Measurements from ENCODE around the gene CACFD1.

CACFD1 gene

GRCh38 chr9:133464638-133465037, 4.9 kb downstream of the CACFD1 start:
- no peak for DNase-seq (ENCODE audit: low read depth in 2 of 2)

- DNase-seq (ENCODE audit: low read depth in 2 of 2) = no peak
These were observed 6.2 kb downstream of the CACFD1 start for GRCh38 chr9:133465984-133466383.

DNA sequence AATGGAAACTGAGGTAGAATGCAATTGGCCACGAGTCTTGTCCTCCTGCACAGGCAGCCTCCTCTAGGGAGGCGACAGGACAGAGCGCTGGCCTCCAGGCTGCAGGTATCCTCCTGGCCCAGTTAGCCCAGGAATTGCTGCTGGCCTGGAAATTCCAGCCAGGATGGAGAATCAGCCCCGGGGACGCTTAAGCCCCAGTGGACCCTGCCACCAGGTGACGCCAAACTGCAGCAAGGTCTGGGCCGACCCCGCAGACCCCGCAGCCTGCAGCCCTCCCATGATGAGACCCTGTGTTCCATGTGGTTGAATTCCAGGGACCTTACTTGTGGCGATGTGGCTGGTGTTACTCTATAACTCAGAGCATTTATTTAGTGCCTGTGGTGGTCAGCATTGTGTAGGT, 7.3 kb downstream of the CACFD1 start:
- no peak for DNase-seq (ENCODE audit: low read depth in 2 of 2)

DNA sequence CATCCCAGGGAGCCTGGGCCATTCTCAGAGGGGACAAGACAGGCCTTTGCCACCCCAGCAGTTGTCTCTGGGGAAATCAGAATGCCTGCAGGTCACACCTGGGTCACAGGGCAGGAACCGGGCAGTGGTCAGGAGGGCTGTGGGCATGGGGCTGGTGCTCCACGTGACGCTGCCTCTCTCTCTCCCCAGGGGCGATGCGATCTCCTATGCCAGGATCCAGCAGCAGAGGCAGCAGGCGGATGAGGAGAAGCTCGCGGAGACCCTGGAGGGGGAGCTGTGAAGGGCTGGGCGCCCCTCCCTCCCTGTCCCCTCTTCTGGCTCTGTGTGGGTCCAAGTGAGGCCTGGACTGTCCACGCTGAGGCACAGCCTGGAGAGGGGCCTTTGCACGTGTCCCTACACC, 8.6 kb downstream of the CACFD1 start:
- DNase-seq (ENCODE audit: low read depth in 2 of 2) = no peak

- DNase-seq (ENCODE audit: low read depth in 2 of 2) = no peak
These were observed 9.1 kb downstream of the CACFD1 start for GRCh38 chr9:133468777-133469421.

- no peak for DNase-seq (ENCODE audit: low read depth in 2 of 2)
These were observed 10.7 kb downstream of the CACFD1 start for GRCh38 chr9:133470427-133470924.

GRCh38 chr9:133470988-133471387, 11.2 kb downstream of the CACFD1 start:
- DNase-seq (ENCODE audit: low read depth in 2 of 2) = no peak

GRCh38 chr9:133471551-133472276, 11.9 kb downstream of the CACFD1 start:
- no peak for DNase-seq (ENCODE audit: low read depth in 2 of 2)

GRCh38 chr9:133472277-133472645, 12.5 kb downstream of the CACFD1 start:
- DNase-seq (ENCODE audit: low read depth in 2 of 2) = no peak

DNA sequence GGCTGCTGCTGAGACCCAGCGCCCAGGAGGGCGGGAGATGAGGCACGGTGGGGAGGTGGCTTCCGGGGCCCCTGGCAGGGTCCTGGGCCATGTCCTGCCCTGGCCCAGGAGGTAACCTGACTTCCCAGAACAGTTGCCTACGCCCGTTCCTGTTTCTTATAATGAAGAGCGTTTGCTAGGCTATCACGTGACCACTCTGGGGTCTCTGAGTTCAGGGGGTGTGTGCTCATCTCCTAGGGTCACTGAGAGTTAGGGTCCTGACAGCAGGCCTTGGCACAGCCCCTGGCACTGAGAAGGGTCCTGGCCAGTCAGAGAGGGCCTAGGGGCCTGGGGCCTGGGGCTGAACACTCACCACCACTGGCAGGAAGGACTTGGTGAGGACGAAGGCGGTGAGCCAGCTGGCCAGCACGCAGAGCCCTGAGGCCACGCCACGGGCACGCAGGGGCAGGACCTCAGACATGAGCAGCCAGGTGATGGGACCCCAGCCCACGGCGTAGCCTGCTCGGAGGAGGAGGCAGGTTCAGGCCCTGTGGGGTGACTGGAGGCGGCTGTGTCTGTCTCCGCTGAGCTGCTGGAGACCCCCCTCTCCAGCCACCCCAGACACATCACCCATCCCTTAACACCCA, 13.1 kb downstream of the CACFD1 start:
- DNase-seq (ENCODE audit: low read depth in 2 of 2) = no peak

DNA sequence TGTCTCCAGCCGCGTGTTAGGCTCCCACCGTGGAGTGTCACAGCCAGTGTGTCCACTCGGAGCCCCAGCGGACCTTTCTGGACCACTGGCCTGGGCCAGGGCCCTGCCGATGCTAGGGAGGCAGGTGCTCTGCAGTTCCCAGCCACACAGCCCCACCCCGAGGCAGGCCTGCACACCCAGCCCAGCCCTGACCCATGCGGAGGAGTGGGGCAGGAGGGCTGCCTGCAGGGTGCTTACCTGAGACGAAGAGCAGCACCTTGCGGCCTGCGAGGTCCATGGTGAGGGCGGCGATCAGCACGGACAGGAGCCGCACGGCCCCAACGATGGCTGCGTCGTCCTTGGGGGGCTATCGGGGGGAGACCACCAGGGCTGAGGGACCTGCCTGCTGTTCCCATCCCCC, 14.0 kb downstream of the CACFD1 start:
- DNase-seq (ENCODE audit: low read depth in 2 of 2) = no peak

DNA sequence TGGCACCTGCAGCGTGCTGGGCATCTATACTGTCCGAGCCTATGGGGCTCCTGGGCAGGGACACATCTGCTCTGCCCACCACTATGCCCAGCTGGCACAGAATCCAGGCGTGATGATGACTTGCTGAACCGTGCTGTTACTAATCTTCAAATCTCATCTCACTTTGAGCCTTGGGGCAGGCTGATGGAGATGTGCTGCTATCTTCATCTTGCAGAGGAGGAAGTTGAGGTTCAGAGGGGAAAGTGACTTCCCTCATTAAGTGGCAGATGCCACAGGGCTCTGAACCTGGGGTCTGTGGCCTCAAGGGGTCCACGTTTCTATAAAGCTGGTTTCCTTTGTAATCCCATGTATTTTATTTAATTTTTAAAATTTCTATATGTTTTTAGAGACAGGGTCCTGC, 14.4 kb downstream of the CACFD1 start:
- no peak for DNase-seq (ENCODE audit: low read depth in 2 of 2)

GRCh38 chr9:133474853-133475252, 15.1 kb downstream of the CACFD1 start:
- no peak for DNase-seq (ENCODE audit: low read depth in 2 of 2)

DNA sequence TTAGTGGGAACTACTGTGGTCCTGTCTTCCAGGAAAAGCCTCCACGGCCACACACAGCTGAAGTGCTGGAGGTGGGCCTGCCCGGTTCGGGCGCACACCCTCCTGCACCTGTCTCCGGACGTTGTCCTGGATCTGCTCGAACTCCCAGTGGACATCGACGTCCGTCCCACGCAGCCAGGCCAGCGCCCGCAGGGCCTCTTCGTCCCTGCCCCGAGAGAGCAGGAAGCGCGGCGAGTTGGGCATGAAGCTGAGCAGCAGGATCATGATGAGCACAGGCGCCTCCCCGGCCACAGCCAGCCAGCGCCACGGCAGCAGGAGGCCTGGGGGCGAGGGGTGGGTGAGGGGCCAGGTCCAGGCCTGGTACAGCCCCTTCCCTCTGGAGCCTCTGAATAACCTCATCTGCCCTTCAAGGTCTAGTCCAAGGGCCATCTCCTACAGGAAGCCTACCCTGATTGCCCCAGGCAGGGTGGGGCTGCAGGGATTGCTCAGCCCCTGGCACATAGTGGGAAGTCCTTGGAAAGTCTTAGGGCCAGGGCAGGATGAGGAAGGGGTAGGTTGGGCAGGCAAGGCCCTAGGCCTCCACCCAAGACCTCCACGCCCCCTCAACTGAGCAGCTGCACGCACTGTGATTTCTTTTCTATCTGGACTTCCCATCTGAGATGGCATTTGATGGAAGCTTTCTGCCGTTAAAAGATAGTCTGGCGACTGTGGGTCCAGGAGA, 15.7 kb downstream of the CACFD1 start:
- no peak for DNase-seq (ENCODE audit: low read depth in 2 of 2)

DNA sequence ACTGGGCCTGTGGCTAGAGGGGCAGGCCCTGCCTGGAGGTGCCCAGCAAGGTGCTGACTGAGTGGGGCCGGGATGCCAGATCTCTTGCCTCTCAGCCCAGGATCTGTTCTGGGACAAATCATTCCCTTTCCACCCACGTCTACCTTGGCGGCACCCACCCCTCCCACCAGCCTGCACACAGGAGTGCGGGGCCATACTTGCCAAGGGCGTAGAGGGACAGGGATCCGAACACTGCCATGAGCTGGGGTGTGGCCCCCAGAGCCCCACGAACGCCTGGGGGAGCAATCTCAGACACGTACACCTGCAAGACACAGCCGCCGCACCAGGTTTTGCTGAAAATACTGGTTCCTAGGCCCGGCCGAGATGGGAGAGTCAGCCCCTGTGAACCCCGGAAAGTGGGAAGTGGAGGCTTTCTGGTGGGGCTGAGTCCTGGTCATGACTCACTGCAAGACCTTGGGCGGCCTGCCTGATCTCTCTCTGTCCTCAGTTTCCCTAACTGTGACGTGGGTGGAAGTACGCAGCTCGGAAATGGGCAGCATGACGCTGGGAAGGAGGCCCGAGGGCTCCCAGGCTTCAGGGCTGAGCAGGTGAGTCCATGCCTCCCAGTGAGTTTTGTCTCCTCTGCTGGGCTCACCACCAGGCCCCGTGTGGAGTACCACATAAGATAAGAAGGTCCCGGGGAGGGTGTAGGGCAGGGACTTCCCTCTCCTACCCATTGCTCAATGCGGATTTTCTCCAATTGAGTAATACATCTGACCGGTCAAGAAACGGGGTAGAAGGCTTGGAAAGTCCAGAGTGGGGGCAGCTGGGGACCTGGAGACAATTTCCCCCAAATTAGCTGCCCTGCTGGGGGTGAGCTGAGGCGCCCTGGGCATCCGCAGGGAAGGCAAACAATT, 16.5 kb downstream of the CACFD1 start:
- DNase-seq (ENCODE audit: low read depth in 2 of 2) = no peak

DNA sequence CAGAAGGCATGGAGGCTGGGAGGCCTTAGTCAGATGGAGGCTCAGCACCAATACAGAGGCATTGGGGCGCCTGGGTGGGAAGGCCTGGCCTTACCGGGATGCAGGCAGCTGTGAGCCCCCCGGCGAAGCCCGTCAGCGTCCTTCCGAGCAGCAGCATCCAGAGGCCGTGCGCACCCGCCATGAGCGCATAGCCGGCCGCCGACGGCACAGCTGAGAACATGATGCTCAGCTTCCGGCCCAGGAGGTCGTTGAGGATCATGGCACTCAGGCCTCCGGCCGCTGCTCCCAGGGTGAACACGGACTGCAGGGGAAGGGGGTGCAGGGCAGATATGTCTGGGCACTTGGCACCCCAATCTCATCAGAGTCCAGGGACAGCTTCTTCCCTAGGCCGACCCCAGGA, 17.2 kb downstream of the CACFD1 start:
- DNase-seq (ENCODE audit: low read depth in 2 of 2) = no peak

DNA sequence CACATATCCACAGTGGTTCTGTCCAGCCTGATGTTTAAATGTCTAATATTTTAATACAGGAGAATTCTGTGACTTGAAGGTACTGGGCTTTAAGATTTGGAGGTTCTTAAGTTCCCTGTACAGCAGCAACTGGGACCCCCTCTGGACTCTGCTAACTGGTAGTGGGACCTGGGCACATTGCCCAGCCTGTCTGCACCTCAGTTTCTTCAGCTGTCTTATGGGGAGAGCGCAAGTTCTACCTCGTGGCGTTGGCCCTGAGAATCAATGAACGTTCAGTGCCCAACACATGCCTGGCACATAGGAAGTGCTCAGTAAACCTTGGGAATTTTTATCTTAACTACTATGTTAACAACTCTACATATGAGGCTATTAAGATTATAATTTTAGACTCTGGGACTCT, 17.7 kb downstream of the CACFD1 start:
- no peak for DNase-seq (ENCODE audit: low read depth in 2 of 2)

DNA sequence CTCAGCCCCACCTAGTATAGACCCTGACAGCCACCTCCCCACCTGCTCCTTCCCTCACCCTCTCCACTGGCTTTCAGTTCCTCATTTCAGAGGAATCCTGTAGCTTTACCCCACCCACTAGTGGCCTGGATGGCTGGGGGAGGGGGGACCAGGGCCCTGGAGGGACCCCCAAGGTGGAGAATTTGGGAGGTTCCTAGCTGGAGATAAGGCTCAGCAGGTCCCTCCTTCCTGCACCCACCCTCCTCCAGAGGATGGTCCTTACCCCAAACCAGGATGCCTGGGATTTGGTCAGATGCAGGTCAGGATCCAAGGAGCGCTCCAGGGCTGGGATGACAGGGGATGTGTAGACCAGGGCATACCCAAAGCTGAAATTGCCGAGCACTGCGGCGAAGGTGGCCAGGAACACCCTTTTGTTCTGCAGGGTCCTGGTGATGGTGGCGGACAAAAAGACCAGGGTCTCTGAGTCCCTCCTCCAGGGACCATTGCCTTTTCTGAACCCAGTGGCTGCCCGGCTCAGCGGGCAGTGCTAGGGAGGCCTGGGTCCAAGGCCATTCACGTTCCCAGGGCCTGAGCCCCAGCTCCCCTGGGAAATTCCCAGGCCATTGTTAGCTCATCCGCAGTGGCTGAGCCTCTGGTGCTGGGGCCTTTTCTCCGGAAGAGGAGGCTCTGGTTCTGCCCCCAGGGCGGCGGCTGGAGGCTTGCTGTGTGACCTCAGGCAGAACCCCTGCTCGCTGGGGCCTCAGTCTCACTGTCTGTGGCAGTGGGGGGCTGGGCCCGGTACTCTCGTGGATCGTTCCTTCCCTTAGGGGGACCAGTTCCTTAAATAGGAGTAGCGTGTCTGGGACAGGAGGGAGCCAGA, 18.4 kb downstream of the CACFD1 start:
- DNase-seq (ENCODE audit: low read depth in 2 of 2) = no peak

- DNase-seq (ENCODE audit: low read depth in 2 of 2) = peak; percentile 57 to 72
These were observed 19.3 kb downstream of the CACFD1 start, which contains the start of gene SLC2A6 for GRCh38 chr9:133478851-133479711. Gene SLC2A6, minus strand, starts transcription at chr9:133479099. Its CDS starts 40 bp downstream, at chr9:133479059.

All from stimulated activated CD8-positive, alpha-beta memory T cell treated with anti-CD3 and anti-CD28 coated beads, Interleukin-15, amount 100 ng/mL, for 4 hours (primary cell).